GM23338 (cell line): ENCODE data around the gene ZNF532. TPM values are rescaled to one million over a fixed set of nuclear protein-coding genes. Genes with fewer than 3 reads are reported as not detected.

Experiments used
- ATAC-seq: fragments of 200-7000 bp; cut with Tn5 transposase; 3 replicates; pipeline ENCODE4 v1.9.1; 2020
- DNase-seq: peaks from one replicate; pipeline ENCODE4 v3.0.0-alpha.2; 2015; ENCODE audit warnings: low spot score
- H2AFZ ChIP-seq: fragments of 200-600 bp; sonication (generic); 2 replicates; pipeline ENCODE4 v1.8.0; 2016; ENCODE audit warnings: antibody characterized with exemption, mild to moderate bottlenecking, moderate library complexity
- H3F3A ChIP-seq: fragments of 200-600 bp; sonication (generic); replicated peaks from 2 replicates; pipeline ENCODE4 v1.8.0; 2017; ENCODE audit warnings: antibody characterized with exemption, mixed run types, low read depth
- H3K27ac ChIP-seq: fragments of 200-600 bp; sonication (generic); 2 replicates; pipeline ENCODE4 v1.6.1; 2016; ENCODE audit warnings: low read depth
- H3K27me3 ChIP-seq: fragments of 200-600 bp; sonication (generic); 2 replicates; pipeline ENCODE4 v1.8.0; 2016; ENCODE audit warnings: mild to moderate bottlenecking, mixed run types, moderate library complexity; ENCODE audit not compliant: insufficient read depth
- H3K36me3 ChIP-seq: fragments of 200-600 bp; sonication (generic); 2 replicates; pipeline ENCODE4 v1.8.0; 2016; ENCODE audit warnings: mild to moderate bottlenecking; ENCODE audit not compliant: insufficient read depth
- H3K4me1 ChIP-seq: fragments of 200-600 bp; sonication (generic); 2 replicates; pipeline ENCODE4 v1.8.0; 2016; ENCODE audit warnings: mild to moderate bottlenecking, moderate library complexity; ENCODE audit not compliant: insufficient read depth
- H3K4me2 ChIP-seq: fragments of 200-600 bp; sonication (generic); 2 replicates; pipeline ENCODE4 v1.7.1; 2017; ENCODE audit warnings: mixed run types
- H3K4me3 ChIP-seq: fragments of 200-600 bp; sonication (generic); 2 replicates; pipeline ENCODE4 v1.6.1; 2016; ENCODE audit warnings: mixed run types
- H3K79me2 ChIP-seq: fragments of 200-600 bp; sonication (generic); replicated peaks from 2 replicates; pipeline ENCODE4 v1.8.0; 2017; ENCODE audit warnings: mild to moderate bottlenecking; ENCODE audit not compliant: insufficient read depth
- H3K9me2 ChIP-seq: fragments of 200-600 bp; sonication (generic); 2 replicates; pipeline ENCODE4 v1.8.0; 2017; ENCODE audit not compliant: insufficient read depth
- H4K20me1 ChIP-seq: fragments of 200-600 bp; sonication (generic); replicated peaks from 2 replicates; pipeline ENCODE4 v1.8.0; 2017; ENCODE audit warnings: mild to moderate bottlenecking; ENCODE audit not compliant: insufficient read depth
- H3K27ac Mint-ChIP-seq: 2 replicates; pipeline ENCODE4 v1.8.0; 2020; ENCODE audit warnings: inconsistent platforms, mild to moderate bottlenecking, moderate library complexity, mixed read lengths
- H3K27me3 Mint-ChIP-seq: 3 replicates; pipeline ENCODE4 v1.8.0; 2022; ENCODE audit warnings: low read depth, mild to moderate bottlenecking, moderate library complexity, mixed read lengths, inconsistent platforms; ENCODE audit not compliant: insufficient read depth, poor library complexity
- H3K36me3 Mint-ChIP-seq: 3 replicates; pipeline ENCODE4 v1.8.0; 2021; ENCODE audit warnings: low read depth, mild to moderate bottlenecking, inconsistent platforms, moderate library complexity, mixed read lengths
- H3K4me1 Mint-ChIP-seq: 3 replicates; pipeline ENCODE4 v1.8.0; 2020; ENCODE audit warnings: mild to moderate bottlenecking, inconsistent platforms, mixed read lengths
- H3K4me3 Mint-ChIP-seq: 3 replicates; pipeline ENCODE4 v1.8.0; 2021; ENCODE audit warnings: moderate library complexity, mild to moderate bottlenecking, inconsistent platforms, mixed read lengths
- H3K9me3 Mint-ChIP-seq: 3 replicates; pipeline ENCODE4 v1.8.0; 2020; ENCODE audit warnings: moderate library complexity, mild to moderate bottlenecking, inconsistent platforms, mixed read lengths
- CREB1 ChIP-seq: fragments of 250-450 bp; sonication (Bioruptor Pico); IDR thresholded peaks from 2 replicates; pipeline ENCODE4 v1.5.0; 2020; ENCODE audit warnings: low read depth, mild to moderate bottlenecking, moderate library complexity
- EZH2 ChIP-seq: fragments of 200-600 bp; sonication (generic); IDR thresholded peaks from one replicate; pipeline ENCODE4 v1.8.0; 2017; ENCODE audit warnings: antibody characterized with exemption, mild to moderate bottlenecking, low read depth; ENCODE audit not compliant: unreplicated experiment
- EZH2phosphoT487 ChIP-seq: fragments of 200-600 bp; sonication (generic); IDR thresholded peaks from one replicate; pipeline ENCODE4 v1.8.1; 2018; ENCODE audit warnings: antibody characterized with exemption; ENCODE audit not compliant: unreplicated experiment
- JUNB ChIP-seq: IDR thresholded peaks from one replicate; pipeline ENCODE4 v1.6.1; 2016; ENCODE audit warnings: antibody characterized with exemption; ENCODE audit not compliant: unreplicated experiment
- NANOG ChIP-seq: IDR thresholded peaks from 2 replicates; pipeline ENCODE4 v1.6.1; 2016; ENCODE audit warnings: antibody characterized with exemption, borderline replicate concordance
- POLR2AphosphoS5 ChIP-seq: IDR thresholded peaks from 2 replicates; pipeline ENCODE4 v1.6.1; 2016; ENCODE audit warnings: antibody characterized with exemption, low read depth
- STAT1 ChIP-seq: IDR thresholded peaks from one replicate; pipeline ENCODE4 v1.6.1; 2016; ENCODE audit warnings: antibody characterized with exemption; ENCODE audit not compliant: unreplicated experiment
- ZNF114 ChIP-seq: fragments of 250-450 bp; sonication (Bioruptor Pico); IDR thresholded peaks from 2 replicates; pipeline ENCODE4 v1.5.0; 2020; ENCODE audit warnings: mild to moderate bottlenecking, moderate library complexity
- ZNF331 ChIP-seq: fragments of 250-450 bp; sonication (Bioruptor Pico); IDR thresholded peaks from 2 replicates; pipeline ENCODE4 v1.5.0; 2020; ENCODE audit warnings: low read depth, mild to moderate bottlenecking, moderate library complexity
- polyA plus RNA-seq: library from polyadenylated mRNA; unstranded; fragments of >200 nt; fragmentation: Nextera tagmentation; extraction: Ambion mirVana; gene quantifications from 2 replicates; pipeline ENCODE4 v1.2.1, GENCODE V29; 2016
- total RNA-seq: library from RNA; depleted of rRNA; stranded (reverse); fragments of >200 nt; shearing (Covaris generic); gene quantifications from 2 replicates; pipeline ENCODE4 v1.2.3, GENCODE V29; 2014
- TF ChIP-seq, protein P1 (sequence below), 2 experiments: fragments of 200-600 bp in 1 of 2; sonication (generic) in 1 of 2; conservative IDR thresholded peaks; 2 replicates each; pipeline versions ENCODE4 v1.5.1 to v1.6.1; 2016 to 2017; ENCODE audit warnings: antibody characterized with exemption in 2 of 2, low read depth in 2 of 2, mild to moderate bottlenecking in 2 of 2, moderate library complexity in 1 of 2
- TF ChIP-seq, protein P2 (sequence below): fragments of 250-450 bp; sonication (Bioruptor Pico); IDR thresholded peaks from 2 replicates; pipeline ENCODE4 v1.5.0; 2020; ENCODE audit warnings: mild to moderate bottlenecking, moderate library complexity
- TF ChIP-seq, protein P3 (sequence below): IDR thresholded peaks from 2 replicates; pipeline ENCODE4 v1.6.1; 2016; ENCODE audit warnings: antibody characterized with exemption

Gene ZNF532
- total and polyA plus RNA-seq, 2 experiments from 2014 or later: 51.5 to 225 TPM

DNA sequence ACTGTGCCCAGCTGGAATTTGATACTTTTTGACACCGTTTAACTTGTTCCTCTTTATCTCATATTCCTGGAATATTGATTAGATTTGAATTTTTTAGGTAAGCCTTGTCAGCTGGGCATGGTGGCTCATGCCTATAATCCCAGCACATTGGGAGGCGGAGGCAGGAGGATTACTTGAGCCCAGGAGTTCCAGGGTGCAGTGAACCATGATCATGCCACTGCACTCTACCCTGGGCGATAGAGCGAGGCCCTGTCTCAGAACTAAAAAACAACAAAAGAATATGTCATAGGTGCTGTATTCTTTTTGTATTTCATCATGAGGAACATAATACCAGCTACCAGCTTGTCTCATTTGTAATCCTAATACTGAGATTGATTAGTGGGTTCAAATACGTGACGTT lies 90.3 kb downstream of the ZNF532 start (continued):
- no peak for TF ChIP-seq EZH2phosphoT487

DNA sequence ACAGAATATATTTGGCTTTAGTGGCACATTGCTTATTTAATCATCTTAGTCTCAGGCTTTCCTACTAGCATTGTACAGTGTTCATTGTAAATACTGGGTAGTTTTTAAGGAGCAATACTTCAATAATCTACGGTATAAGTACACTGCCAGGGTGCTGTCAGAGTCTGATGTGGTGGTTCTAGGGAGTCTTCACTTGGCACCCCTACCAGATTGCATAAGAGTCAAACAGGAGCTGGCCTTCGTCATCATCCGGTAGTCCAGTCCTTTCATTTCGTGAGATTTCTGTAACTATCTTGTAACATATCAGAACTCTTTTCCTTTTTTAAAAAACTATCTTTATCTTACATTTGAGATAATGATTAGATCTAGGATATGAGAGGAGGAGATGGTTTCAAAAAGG lies 91.1 kb downstream of the ZNF532 start:
- DNase-seq (no peak), ATAC-seq (no peak)
- Histone ChIP-seq H3K36me3 (peaks cover 53% of the 10 kb centered on the region), H3K4me2 (no peak overlapping the region), H3K79me2 (peaks cover 74% of the 10 kb centered on the region), H3K4me1 (no peaks in the 10 kb centered on the region), H3K9me2 (no peaks in the 10 kb centered on the region), H3K4me3 (no peak overlapping the region), H4K20me1 (peaks cover 11% of the 10 kb centered on the region; the same call in 1 of the 2 replicates), H3F3A (peaks cover 17% of the 10 kb centered on the region; the same call in 1 of the 2 replicates), H3K27ac (no peak overlapping the region), H2AFZ (no peak overlapping the region), H3K27me3 (no peaks in the 10 kb centered on the region)
- no peak overlapping the region for H3K27ac Mint-ChIP-seq
- H3K4me1 Mint-ChIP-seq: peaks cover 4% of the 10 kb centered on the region; the same call in 1 of the 3 replicates
- H3K27me3 Mint-ChIP-seq: peaks cover 18% of the 10 kb centered on the region
- no peak for TF ChIP-seq STAT1
- no peak for TF ChIP-seq ZNF331
- H3K36me3 Mint-ChIP-seq: peaks cover 84% of the 10 kb centered on the region
- no peak overlapping the region for H3K4me3 Mint-ChIP-seq
- H3K9me3 Mint-ChIP-seq: no peaks in the 10 kb centered on the region

DNA sequence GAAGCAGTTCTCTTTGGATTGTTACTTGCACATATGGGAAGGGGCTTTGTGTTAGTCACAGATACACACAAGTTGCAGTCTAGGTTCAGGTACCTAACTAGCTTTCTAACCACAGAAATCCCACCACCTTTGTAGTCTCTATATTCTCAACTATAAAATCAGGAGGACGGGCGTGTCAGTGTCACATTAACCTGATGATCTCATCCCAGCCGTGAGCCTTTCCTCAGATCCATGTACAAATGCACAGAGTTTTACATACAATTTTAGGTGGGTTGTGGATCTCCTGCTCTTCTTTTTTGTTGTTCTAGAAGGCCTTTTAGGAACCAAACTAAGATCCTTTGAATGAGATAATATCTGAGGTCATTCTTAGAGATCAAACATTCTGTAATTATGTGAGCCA lies 94.0 kb downstream of the ZNF532 start:
- ATAC-seq: no peak
- H3K27ac ChIP-seq: peak overlapping the region; percentile 50; the same call in 1 of the 2 replicates
- H3K36me3 Mint-ChIP-seq: peaks cover 88% of the 10 kb centered on the region
- TF ChIP-seq EZH2: no peak
- TF ChIP-seq ZNF114 (CRISPR knock-in tag): no peak
- TF ChIP-seq NANOG: no peak
- TF ChIP-seq ZNF331: no peak
- no peak for TF ChIP-seq CREB1 (CRISPR knock-in tag)
- TF ChIP-seq EZH2phosphoT487: no peak
- TF ChIP-seq, protein P1, sequence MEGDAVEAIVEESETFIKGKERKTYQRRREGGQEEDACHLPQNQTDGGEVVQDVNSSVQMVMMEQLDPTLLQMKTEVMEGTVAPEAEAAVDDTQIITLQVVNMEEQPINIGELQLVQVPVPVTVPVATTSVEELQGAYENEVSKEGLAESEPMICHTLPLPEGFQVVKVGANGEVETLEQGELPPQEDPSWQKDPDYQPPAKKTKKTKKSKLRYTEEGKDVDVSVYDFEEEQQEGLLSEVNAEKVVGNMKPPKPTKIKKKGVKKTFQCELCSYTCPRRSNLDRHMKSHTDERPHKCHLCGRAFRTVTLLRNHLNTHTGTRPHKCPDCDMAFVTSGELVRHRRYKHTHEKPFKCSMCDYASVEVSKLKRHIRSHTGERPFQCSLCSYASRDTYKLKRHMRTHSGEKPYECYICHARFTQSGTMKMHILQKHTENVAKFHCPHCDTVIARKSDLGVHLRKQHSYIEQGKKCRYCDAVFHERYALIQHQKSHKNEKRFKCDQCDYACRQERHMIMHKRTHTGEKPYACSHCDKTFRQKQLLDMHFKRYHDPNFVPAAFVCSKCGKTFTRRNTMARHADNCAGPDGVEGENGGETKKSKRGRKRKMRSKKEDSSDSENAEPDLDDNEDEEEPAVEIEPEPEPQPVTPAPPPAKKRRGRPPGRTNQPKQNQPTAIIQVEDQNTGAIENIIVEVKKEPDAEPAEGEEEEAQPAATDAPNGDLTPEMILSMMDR (conservative IDR thresholded peaks at IDR 0.05; ENCODE audit: low read depth in 2 of 2): no peak
- TF ChIP-seq POLR2AphosphoS5: no peak
- TF ChIP-seq, protein P2, sequence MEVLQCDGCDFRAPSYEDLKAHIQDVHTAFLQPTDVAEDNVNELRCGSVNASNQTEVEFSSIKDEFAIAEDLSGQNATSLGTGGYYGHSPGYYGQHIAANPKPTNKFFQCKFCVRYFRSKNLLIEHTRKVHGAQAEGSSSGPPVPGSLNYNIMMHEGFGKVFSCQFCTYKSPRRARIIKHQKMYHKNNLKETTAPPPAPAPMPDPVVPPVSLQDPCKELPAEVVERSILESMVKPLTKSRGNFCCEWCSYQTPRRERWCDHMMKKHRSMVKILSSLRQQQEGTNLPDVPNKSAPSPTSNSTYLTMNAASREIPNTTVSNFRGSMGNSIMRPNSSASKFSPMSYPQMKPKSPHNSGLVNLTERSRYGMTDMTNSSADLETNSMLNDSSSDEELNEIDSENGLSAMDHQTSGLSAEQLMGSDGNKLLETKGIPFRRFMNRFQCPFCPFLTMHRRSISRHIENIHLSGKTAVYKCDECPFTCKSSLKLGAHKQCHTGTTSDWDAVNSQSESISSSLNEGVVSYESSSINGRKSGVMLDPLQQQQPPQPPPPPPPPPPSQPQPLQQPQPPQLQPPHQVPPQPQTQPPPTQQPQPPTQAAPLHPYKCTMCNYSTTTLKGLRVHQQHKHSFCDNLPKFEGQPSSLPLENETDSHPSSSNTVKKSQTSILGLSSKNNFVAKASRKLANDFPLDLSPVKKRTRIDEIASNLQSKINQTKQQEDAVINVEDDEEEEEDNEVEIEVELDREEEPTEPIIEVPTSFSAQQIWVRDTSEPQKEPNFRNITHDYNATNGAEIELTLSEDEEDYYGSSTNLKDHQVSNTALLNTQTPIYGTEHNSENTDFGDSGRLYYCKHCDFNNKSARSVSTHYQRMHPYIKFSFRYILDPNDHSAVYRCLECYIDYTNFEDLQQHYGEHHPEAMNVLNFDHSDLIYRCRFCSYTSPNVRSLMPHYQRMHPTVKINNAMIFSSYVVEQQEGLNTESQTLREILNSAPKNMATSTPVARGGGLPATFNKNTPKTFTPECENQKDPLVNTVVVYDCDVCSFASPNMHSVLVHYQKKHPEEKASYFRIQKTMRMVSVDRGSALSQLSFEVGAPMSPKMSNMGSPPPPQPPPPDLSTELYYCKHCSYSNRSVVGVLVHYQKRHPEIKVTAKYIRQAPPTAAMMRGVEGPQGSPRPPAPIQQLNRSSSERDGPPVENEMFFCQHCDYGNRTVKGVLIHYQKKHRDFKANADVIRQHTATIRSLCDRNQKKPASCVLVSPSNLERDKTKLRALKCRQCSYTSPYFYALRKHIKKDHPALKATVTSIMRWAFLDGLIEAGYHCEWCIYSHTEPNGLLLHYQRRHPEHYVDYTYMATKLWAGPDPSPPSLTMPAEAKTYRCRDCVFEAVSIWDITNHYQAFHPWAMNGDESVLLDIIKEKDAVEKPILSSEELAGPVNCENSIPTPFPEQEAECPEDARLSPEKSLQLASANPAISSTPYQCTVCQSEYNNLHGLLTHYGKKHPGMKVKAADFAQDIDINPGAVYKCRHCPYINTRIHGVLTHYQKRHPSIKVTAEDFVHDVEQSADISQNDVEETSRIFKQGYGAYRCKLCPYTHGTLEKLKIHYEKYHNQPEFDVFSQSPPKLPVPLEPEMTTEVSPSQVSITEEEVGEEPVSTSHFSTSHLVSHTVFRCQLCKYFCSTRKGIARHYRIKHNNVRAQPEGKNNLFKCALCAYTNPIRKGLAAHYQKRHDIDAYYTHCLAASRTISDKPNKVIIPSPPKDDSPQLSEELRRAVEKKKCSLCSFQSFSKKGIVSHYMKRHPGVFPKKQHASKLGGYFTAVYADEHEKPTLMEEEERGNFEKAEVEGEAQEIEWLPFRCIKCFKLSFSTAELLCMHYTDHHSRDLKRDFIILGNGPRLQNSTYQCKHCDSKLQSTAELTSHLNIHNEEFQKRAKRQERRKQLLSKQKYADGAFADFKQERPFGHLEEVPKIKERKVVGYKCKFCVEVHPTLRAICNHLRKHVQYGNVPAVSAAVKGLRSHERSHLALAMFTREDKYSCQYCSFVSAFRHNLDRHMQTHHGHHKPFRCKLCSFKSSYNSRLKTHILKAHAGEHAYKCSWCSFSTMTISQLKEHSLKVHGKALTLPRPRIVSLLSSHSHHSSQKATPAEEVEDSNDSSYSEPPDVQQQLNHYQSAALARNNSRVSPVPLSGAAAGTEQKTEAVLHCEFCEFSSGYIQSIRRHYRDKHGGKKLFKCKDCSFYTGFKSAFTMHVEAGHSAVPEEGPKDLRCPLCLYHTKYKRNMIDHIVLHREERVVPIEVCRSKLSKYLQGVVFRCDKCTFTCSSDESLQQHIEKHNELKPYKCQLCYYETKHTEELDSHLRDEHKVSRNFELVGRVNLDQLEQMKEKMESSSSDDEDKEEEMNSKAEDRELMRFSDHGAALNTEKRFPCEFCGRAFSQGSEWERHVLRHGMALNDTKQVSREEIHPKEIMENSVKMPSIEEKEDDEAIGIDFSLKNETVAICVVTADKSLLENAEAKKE (CRISPR knock-in tag): no peak
- TF ChIP-seq STAT1: no peak
- no peak for TF ChIP-seq JUNB
- TF ChIP-seq, protein P3, sequence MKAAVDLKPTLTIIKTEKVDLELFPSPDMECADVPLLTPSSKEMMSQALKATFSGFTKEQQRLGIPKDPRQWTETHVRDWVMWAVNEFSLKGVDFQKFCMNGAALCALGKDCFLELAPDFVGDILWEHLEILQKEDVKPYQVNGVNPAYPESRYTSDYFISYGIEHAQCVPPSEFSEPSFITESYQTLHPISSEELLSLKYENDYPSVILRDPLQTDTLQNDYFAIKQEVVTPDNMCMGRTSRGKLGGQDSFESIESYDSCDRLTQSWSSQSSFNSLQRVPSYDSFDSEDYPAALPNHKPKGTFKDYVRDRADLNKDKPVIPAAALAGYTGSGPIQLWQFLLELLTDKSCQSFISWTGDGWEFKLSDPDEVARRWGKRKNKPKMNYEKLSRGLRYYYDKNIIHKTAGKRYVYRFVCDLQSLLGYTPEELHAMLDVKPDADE: no peak

More for the DNA sequence above, 94.0 kb downstream of the ZNF532 start:
- H3F3A ChIP-seq: peaks cover 31% of the 10 kb centered on the region; the same call in 1 of the 2 replicates
- H3K79me2 ChIP-seq: peaks cover 92% of the 10 kb centered on the region
- H4K20me1 ChIP-seq: peaks cover 16% of the 10 kb centered on the region; the same call in 1 of the 2 replicates
- Mint-ChIP-seq H3K27me3 (peaks cover 26% of the 10 kb centered on the region), H3K4me3 (no peak overlapping the region), H3K4me1 (peaks cover 4% of the 10 kb centered on the region; the same call in 2 of the 3 replicates), H3K9me3 (no peaks in the 10 kb centered on the region), H3K27ac (no peak overlapping the region)
- no peak for DNase-seq
- H3K36me3 ChIP-seq: peaks cover 59% of the 10 kb centered on the region
- H3K4me3 ChIP-seq: no peak overlapping the region
- H3K9me2 ChIP-seq: no peaks in the 10 kb centered on the region
- no peak overlapping the region for H3K4me2 ChIP-seq
- H2AFZ ChIP-seq: no peak overlapping the region
- H3K27me3 ChIP-seq: no peaks in the 10 kb centered on the region
- no peaks in the 10 kb centered on the region for H3K4me1 ChIP-seq
